ENCODE measurements around the gene AUTS2.

GRCh38 chr7:69653806-69654205, 55.5 kb downstream of the AUTS2 start:
- TF ChIP-seq YY1 (IDR thresholded peaks at IDR 0.05; ENCODE audit: insufficient read depth, insufficient read length): no peak
- TF ChIP-seq ZNF274 (IDR thresholded peaks at IDR 0.05; ENCODE audit: low read depth, low read length): no peak
- TF ChIP-seq SUZ12 (IDR thresholded peaks at IDR 0.05; ENCODE audit: extremely low read depth, insufficient read depth, insufficient read length): no peak
